ENCODE measurements around the gene GDAP2. TPM values are rescaled to one million over a fixed set of nuclear protein-coding genes. Genes with fewer than 3 reads are reported as not detected.

Gene GDAP2
- total and polyA plus RNA-seq, 3 donors from 2014 or later = 20.0 to 47.6 (median 44.7) TPM

DNA sequence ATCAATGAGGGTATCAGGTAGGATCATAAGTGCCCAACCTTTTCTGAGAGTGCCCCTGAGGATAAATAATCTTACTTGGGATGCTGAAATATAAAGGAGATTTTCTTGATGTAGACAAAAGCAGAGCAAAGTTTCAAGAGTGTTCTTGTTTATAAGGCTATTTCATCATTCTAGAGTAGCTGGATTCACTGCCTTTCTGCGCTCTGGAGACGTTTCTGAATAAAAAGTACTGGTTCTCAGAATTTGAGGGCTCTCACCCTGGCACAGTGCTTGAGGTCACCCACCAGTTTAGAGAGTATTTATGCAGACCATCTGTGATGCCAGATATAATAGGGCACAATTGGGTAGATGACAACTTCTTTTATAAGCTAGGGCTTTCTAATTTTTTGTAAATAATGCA, 103.3 kb downstream of the GDAP2 start:
- Histone ChIP-seq H3K36me3 (ENCODE audit: low read depth, missing control alignments) (no peaks in the 10 kb centered on the region), H3K4me1 (peaks cover 9% of the 10 kb centered on the region), H3K4me3 (no peak overlapping the region), H3K27me3 (no peaks in the 10 kb centered on the region), H3K27ac (no peak overlapping the region), H3K9me3 (no peaks in the 10 kb centered on the region)
- WGBS, 2 donors = 53 to 72% methylated on average over 2 of the region's 2 CpGs
- DNase-seq = no peak
- intact Hi-C loops (cut with DNase I; ENCODE audit: low total_unique reads) = no loop called here
- TF ChIP-seq, protein P1, sequence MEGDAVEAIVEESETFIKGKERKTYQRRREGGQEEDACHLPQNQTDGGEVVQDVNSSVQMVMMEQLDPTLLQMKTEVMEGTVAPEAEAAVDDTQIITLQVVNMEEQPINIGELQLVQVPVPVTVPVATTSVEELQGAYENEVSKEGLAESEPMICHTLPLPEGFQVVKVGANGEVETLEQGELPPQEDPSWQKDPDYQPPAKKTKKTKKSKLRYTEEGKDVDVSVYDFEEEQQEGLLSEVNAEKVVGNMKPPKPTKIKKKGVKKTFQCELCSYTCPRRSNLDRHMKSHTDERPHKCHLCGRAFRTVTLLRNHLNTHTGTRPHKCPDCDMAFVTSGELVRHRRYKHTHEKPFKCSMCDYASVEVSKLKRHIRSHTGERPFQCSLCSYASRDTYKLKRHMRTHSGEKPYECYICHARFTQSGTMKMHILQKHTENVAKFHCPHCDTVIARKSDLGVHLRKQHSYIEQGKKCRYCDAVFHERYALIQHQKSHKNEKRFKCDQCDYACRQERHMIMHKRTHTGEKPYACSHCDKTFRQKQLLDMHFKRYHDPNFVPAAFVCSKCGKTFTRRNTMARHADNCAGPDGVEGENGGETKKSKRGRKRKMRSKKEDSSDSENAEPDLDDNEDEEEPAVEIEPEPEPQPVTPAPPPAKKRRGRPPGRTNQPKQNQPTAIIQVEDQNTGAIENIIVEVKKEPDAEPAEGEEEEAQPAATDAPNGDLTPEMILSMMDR (IDR thresholded peaks at IDR 0.05) = no peak
- TF ChIP-seq POLR2A (IDR thresholded peaks at IDR 0.05) = no peak

DNA sequence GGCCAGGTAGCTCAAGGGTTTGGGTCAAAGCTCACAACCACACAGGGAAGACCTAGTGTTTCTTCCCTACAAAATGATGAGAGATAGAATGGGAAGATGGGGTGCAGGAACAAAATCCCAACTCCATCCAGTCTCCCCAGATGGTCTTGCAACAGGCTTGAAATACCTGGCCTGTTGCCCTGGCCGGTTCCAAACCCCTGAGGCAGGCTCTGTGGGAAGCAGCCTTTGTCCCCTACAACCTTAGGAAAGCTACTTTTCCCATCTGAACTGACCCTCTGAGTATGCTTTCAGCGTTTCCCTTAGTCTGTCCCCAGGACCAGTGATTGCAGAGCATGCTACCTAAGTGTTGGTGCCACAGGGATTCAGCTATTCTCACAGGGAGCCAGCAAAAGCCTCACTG, 104.0 kb downstream of the GDAP2 start:
- WGBS, 2 donors = 51 to 78% methylated on average over 2 of the region's 2 CpGs
- H3K27me3 ChIP-seq = no peaks in the 10 kb centered on the region
- H3K4me3 ChIP-seq = no peak overlapping the region
- DNase-seq = no peak
- peaks cover 9% of the 10 kb centered on the region for H3K4me1 ChIP-seq
- no peaks in the 10 kb centered on the region for H3K9me3 ChIP-seq
- H3K36me3 ChIP-seq (ENCODE audit: low read depth, missing control alignments) = no peaks in the 10 kb centered on the region
- TF ChIP-seq POLR2A (IDR thresholded peaks at IDR 0.05) = no peak
- TF ChIP-seq, protein P1 (IDR thresholded peaks at IDR 0.05) = no peak
- H3K27ac ChIP-seq = no peak overlapping the region
- intact Hi-C loops (cut with DNase I; ENCODE audit: low total_unique reads) = no loop called here

DNA sequence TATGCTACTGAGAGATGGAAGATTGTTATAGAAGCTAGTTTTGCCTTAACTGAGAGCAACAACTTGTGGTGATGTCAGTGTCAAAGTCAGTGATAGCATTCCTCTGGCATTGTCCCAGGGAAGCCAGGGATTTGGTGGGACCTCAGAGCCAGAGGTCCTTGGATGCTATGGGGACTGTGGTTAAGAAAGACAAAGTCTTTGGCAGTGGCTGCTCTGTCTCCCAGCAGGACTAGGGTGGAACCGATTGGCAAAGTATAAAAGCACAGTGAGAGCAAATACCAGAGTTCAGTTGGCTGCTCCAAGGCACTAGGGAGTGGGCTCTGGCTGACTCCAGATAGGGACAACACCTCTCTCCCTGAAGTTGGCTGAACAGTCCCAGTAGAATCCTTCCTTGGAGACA, 104.8 kb downstream of the GDAP2 start:
- TF ChIP-seq POLR2A (IDR thresholded peaks at IDR 0.05) = no peak
- TF ChIP-seq, protein P1 (IDR thresholded peaks at IDR 0.05) = no peak
- Histone ChIP-seq H3K27me3 (no peaks in the 10 kb centered on the region), H3K4me1 (peaks cover 9% of the 10 kb centered on the region), H3K4me3 (no peak overlapping the region), H3K9me3 (no peaks in the 10 kb centered on the region), H3K27ac (no peak overlapping the region), H3K36me3 (ENCODE audit: low read depth, missing control alignments) (no peaks in the 10 kb centered on the region)
- no peak for DNase-seq
- intact Hi-C loops (cut with DNase I; ENCODE audit: low total_unique reads) = no loop called here
- 27 to 40% methylated on average over 1 of the region's 1 CpG for WGBS, 2 donors

DNA sequence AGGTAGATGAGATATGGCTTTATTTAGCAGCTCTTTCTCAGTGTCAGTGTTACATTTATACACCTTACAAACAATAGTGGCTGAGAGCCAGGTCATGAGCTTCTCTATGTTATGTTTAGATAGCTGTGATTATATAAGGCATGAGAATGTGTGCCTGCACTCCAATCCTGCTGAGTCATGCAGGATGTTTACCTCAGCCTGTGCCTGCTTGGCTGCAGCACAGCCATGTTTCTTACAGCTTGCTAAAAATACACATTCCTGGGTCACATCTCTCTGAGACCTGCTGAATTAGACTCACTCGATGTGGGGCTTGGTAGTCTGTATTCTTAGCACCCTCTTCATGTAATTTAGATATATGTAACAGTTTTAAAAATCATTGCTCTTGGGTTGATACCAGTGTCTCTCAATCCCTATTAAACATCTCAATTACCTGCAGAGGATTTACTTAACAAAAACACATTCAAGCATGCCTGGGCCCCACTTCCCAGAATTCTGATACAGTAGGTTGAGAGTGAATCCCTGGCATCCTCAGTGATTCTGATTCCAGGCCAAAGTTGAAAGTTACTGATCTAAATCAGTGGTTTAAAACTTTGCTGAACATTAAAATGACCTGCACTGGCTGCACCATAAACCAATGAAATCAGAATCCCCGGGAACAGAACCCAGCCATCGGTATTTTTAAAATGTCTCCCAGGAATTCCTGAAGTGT, 107.5 kb downstream of the GDAP2 start:
- Histone ChIP-seq H3K4me1 (peaks cover 9% of the 10 kb centered on the region), H3K27ac (no peak overlapping the region), H3K9me3 (no peaks in the 10 kb centered on the region)

More for the DNA sequence above, 107.5 kb downstream of the GDAP2 start:
- intact Hi-C loops (cut with DNase I; ENCODE audit: low total_unique reads) = no loop called here
- Histone ChIP-seq H3K27me3 (no peaks in the 10 kb centered on the region), H3K36me3 (ENCODE audit: low read depth, missing control alignments) (no peaks in the 10 kb centered on the region), H3K4me3 (no peak overlapping the region)
- TF ChIP-seq, protein P1 (IDR thresholded peaks at IDR 0.05) = no peak
- no peak for TF ChIP-seq POLR2A (IDR thresholded peaks at IDR 0.05)
- no peak for DNase-seq
- 81 to 83% methylated on average over 3 of the region's 3 CpGs for WGBS, 2 donors
